Mucosa of descending colon (tissue), 3 donors: ENCODE measurements around the gene RYK. TPM values are rescaled to one million over a fixed set of nuclear protein-coding genes. Genes with fewer than 3 reads are reported as not detected.

ENCODE experiments used
- ATAC-seq: fragments of 200-7000 bp; cut with Tn5 transposase; one replicate; pipeline ENCODE4 v1.9.1; 2020; ENCODE audit warnings: mild to moderate bottlenecking, moderate library complexity
- DNase-seq, 3 donors: peaks; one replicate each; pipeline ENCODE4 v3.0.0-alpha.2; 2020
- H3K36me3 ChIP-seq: fragments of 200-600 bp; one replicate; pipeline ENCODE4 v1.8.0; 2021; ENCODE audit warnings: low read depth, mild to moderate bottlenecking
- H3K4me1 ChIP-seq: fragments of 200-600 bp; one replicate; pipeline ENCODE4 v1.8.0; 2021; ENCODE audit warnings: low read depth, mild to moderate bottlenecking
- H3K4me3 ChIP-seq: fragments of 200-600 bp; one replicate; pipeline ENCODE4 v1.8.0; 2021; ENCODE audit warnings: mild to moderate bottlenecking
- H3K9me3 ChIP-seq: fragments of 200-600 bp; one replicate; pipeline ENCODE4 v1.8.0; 2021; ENCODE audit warnings: mild to moderate bottlenecking
- CTCF ChIP-seq: fragments of 200-600 bp; IDR thresholded peaks from one replicate; pipeline ENCODE4 v1.8.0; 2022; ENCODE audit warnings: antibody characterized with exemption, mild to moderate bottlenecking
- intact Hi-C, 2 donors: fragments of 100-400 bp; cut with DNase I in 1 of 2; cut with micrococcal nuclease in 1 of 2; formaldehyde crosslinking; loops; one replicate each; pipeline versions ENCODE4 v1.11.0 to v1.11.1; 2022; cut with DNase I, micrococcal nuclease
- total RNA-seq, 3 donors: library from RNA; stranded (reverse); fragmentation: NEBNext Ultra II Directional in 2 of 3; extraction: Animal tissue kit (Norgen Biotek cat#: 25700) in 2 of 3; gene quantifications; one replicate each; pipeline versions ENCODE4 v1.2.1 to v1.2.4, GENCODE V29; 2021 to 2023
- donor health status: DM: no; HTN: no; CAD: no; lungs with moderate emphysema.
- donor health status: DM: no; HTN: no; CAD: no.
- donor health status: DM: no; HTN: yes; CAD: no.

RYK gene
- total RNA-seq, 3 donors from 2014 or later = 36.3 to 80.6 (median 43.7) TPM

GRCh38 chr3:134134240-134134639 is 116.4 kb downstream of the RYK start:
- Histone ChIP-seq H3K4me3 (no peak overlapping the region), H3K9me3 (peaks cover 8% of the 10 kb centered on the region), H3K4me1 (no peaks in the 10 kb centered on the region), H3K36me3 (no peaks in the 10 kb centered on the region)
- TF ChIP-seq CTCF = no peak
- peak; percentile 79 for ATAC-seq
- DNase-seq = no peak
- intact Hi-C loops = no loop called here

GRCh38 chr3:134132961-134133360 is 117.7 kb downstream of the RYK start:
- ATAC-seq = no peak
- no peaks in the 10 kb centered on the region for H3K4me1 ChIP-seq

DNA sequence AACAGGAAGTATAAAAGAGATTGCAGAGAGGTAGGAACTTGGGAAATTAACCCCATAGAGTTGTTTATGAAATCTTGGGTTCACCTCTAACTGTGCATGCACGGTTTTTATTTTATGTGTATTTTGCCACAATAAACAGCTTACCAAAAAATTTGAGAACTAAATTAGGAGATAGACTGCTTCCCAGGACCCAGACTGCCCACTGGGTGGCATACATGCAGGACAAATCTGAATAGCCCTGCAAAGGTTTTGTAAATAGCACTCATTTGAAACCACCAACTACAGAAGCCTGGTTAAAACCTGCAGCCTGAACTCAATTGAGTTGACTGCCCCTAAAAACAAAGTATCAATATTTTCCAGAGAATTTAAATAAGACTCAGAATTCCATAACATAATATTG is 124.5 kb downstream of the RYK start:
- intact Hi-C loops = no loop called here
- DNase-seq = no peak
- Histone ChIP-seq H3K36me3 (no peaks in the 10 kb centered on the region), H3K9me3 (peaks cover 19% of the 10 kb centered on the region), H3K4me1 (no peaks in the 10 kb centered on the region), H3K4me3 (no peak overlapping the region)
- no peak for TF ChIP-seq CTCF
- ATAC-seq = no peak

More at GRCh38 chr3:134132961-134133360, 117.7 kb downstream of the RYK start:
- no peak for TF ChIP-seq CTCF
- H3K36me3 ChIP-seq = no peaks in the 10 kb centered on the region
- H3K4me3 ChIP-seq = no peak overlapping the region
- intact Hi-C loops = no loop called here
- peaks cover 8% of the 10 kb centered on the region for H3K9me3 ChIP-seq
- no peak for DNase-seq

GRCh38 chr3:134114726-134115125 is 135.9 kb downstream of the RYK start:
- no peak for ATAC-seq
- no peak for DNase-seq
- intact Hi-C loops = no loop called here
- Histone ChIP-seq H3K4me3 (no peak overlapping the region), H3K9me3 (peaks cover 15% of the 10 kb centered on the region), H3K4me1 (no peaks in the 10 kb centered on the region), H3K36me3 (no peaks in the 10 kb centered on the region)
- TF ChIP-seq CTCF = no peak

DNA sequence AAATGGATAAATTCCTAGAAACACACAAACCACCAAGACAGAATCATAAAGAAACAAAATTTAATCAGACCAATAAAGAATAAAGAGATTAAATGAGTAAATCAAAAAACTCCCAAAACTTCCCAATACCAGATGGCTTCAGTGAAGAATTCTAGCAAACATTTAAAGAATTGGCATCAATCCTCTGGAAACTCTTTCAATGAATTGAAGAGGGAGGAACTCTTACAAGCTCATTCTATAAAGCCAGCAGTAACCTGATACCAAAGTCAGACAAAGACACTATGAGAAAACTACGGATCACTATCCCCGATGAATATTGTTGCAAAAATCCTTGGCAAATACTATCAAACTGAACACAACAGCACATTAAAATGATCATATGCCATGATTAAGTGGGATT is 139.0 kb downstream of the RYK start:
- no peaks in the 10 kb centered on the region for H3K36me3 ChIP-seq
- no peaks in the 10 kb centered on the region for H3K9me3 ChIP-seq
- H3K4me1 ChIP-seq = no peaks in the 10 kb centered on the region
- TF ChIP-seq CTCF = no peak
- no peak for ATAC-seq
- no peak overlapping the region for H3K4me3 ChIP-seq
- no peak for DNase-seq
- intact Hi-C loops = no loop called here

- intact Hi-C loops = no loop called here
- TF ChIP-seq CTCF = no peak
- no peak for DNase-seq
- Histone ChIP-seq H3K4me1 (no peaks in the 10 kb centered on the region), H3K4me3 (no peak overlapping the region), H3K9me3 (no peaks in the 10 kb centered on the region), H3K36me3 (no peaks in the 10 kb centered on the region)
- no peak for ATAC-seq
Observed at GRCh38 chr3:134110963-134111362, 139.7 kb downstream of the RYK start.
